Stimulated activated effector memory CD8-positive, alpha-beta T cell treated with anti-CD3 and anti-CD28 coated beads, Interleukin-12 subunit alpha, Interleukin-12 subunit beta, amount 100 ng/mL, for 72 hours (primary cell): ENCODE measurements around the gene PLPPR3.

ENCODE experiments used
- ATAC-seq: fragments of 150-1000 bp; cut with Tn5 transposase; 2 replicates; pipeline ENCODE4 v1.10.0; 2021
- DNase-seq, 2 donors: peaks; one replicate each; pipeline ENCODE4 v3.0.0; 2021 to 2022; ENCODE audit warnings: low spot score in 2 of 2
- H3K27ac Mint-ChIP-seq: one replicate; pipeline ENCODE4 v1.8.0; 2022; ENCODE audit warnings: mild to moderate bottlenecking, mixed read lengths
- H3K36me3 Mint-ChIP-seq: one replicate; pipeline ENCODE4 v1.8.0; 2022; ENCODE audit warnings: mild to moderate bottlenecking, mixed read lengths
- H3K4me1 Mint-ChIP-seq: one replicate; pipeline ENCODE4 v1.8.0; 2022; ENCODE audit warnings: mixed read lengths
- H3K4me3 Mint-ChIP-seq: one replicate; pipeline ENCODE4 v1.8.0; 2022; ENCODE audit warnings: mild to moderate bottlenecking, mixed read lengths
- H3K9me3 Mint-ChIP-seq: one replicate; pipeline ENCODE4 v1.8.0; 2022; ENCODE audit warnings: mixed read lengths

The PLPPR3 gene

DNA sequence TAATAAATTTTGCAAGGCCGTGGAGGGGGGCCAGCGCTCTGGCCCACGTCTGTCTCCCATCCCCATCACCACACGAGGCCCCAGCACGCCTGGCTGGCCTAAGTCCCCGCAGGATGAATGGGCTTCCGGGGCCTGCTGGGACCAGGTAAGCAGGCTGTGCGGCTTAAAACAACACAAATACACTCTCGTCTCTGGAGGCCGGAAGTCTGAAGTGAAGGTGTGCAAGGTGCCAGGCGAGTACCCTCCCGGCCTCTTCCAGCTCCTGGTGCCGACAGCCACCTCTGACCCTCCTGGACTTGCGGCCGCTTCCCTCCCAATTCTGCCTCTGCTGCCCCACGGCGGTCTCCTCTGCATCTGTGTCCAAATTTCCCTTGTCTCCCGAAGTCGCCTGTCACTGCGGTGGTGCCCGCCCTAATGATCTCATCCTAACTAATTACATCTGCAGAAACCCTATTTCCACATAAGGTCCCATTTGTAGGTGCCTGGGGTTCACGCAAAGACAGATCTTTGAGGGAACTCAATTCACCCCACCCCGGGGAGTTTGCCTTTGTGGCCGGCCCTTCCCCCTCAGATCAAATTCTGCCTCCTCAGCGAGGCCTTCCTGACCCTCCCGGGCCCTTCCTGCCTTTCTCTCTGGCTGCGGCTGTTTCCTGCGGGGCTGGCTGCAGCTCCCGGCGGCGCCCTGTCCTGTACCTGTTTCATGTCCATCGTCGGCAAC is 32.6 kb downstream of the PLPPR3 start:
- H3K4me3 Mint-ChIP-seq, result no peak overlapping the region

GRCh38 chr19:788686-788982 is 33.1 kb downstream of the PLPPR3 start:
- Mint-ChIP-seq H3K36me3 (no peaks in the 10 kb centered on the region), H3K4me1 (no peaks in the 10 kb centered on the region), H3K4me3 (no peak overlapping the region), H3K27ac (no peak overlapping the region), H3K9me3 (no peaks in the 10 kb centered on the region)
- DNase-seq (no peak), ATAC-seq (no peak)

More for the DNA sequence above, 32.6 kb downstream of the PLPPR3 start:
- no peaks in the 10 kb centered on the region for H3K36me3 Mint-ChIP-seq
- DNase-seq, result no peak
- H3K4me1 Mint-ChIP-seq, result no peaks in the 10 kb centered on the region
- no peak overlapping the region for H3K27ac Mint-ChIP-seq
- no peaks in the 10 kb centered on the region for H3K9me3 Mint-ChIP-seq
- ATAC-seq, result no peak

- no peak for DNase-seq
- Mint-ChIP-seq H3K36me3 (no peaks in the 10 kb centered on the region), H3K27ac (no peak overlapping the region), H3K9me3 (no peaks in the 10 kb centered on the region), H3K4me1 (no peaks in the 10 kb centered on the region), H3K4me3 (no peak overlapping the region)
- ATAC-seq, result no peak
These were observed 34.2 kb downstream of the PLPPR3 start for GRCh38 chr19:787536-787935.

- H3K36me3 Mint-ChIP-seq, result no peaks in the 10 kb centered on the region
- no peak overlapping the region for H3K4me3 Mint-ChIP-seq
- DNase-seq (no peak), ATAC-seq (no peak)
- no peaks in the 10 kb centered on the region for H3K9me3 Mint-ChIP-seq
- no peaks in the 10 kb centered on the region for H3K4me1 Mint-ChIP-seq
- no peak overlapping the region for H3K27ac Mint-ChIP-seq
These were observed 37.2 kb downstream of the PLPPR3 start for GRCh38 chr19:784541-784940.

GRCh38 chr19:782878-783668 is 38.7 kb downstream of the PLPPR3 start:
- no peak overlapping the region for H3K27ac Mint-ChIP-seq
- H3K4me3 Mint-ChIP-seq, result no peak overlapping the region
- H3K36me3 Mint-ChIP-seq, result no peaks in the 10 kb centered on the region
- ATAC-seq (no peak), DNase-seq (no peak)
- H3K4me1 Mint-ChIP-seq, result no peaks in the 10 kb centered on the region
- no peaks in the 10 kb centered on the region for H3K9me3 Mint-ChIP-seq

DNA sequence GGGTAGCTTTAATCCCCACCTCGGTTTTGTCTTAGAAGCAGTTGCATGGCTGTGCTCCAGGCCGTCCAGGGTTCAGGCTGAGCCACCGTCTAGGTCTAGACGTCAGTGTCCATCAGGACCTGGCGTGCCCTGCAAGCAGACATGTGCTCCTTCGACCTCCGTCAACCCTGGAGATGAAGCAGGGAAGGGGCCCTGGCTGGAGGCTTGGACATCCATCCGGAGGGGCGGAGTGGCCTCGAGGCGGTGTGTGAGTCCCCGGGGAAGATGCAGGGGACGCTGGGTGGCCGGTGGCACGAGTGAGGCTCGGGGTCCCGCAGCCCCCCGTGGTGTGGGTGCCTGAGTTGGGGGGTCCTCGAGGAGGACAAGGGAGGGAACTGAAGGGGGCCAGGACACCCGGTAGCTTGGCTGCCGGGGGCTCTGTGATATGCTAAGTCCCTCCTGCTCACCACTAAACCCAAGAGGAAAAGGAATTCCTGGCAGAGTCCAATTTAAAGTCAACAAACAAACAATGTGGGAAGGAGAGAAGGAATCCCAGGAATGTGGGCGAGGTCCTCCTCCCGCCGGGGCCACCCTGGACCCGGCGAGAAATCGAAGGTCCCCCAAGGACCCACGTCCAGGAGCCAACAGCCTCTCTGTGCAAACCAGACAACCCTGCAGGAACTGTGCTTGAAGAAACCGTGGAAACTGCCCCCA is 39.4 kb downstream of the PLPPR3 start:
- Mint-ChIP-seq H3K27ac (no peak overlapping the region), H3K9me3 (no peaks in the 10 kb centered on the region), H3K36me3 (no peaks in the 10 kb centered on the region), H3K4me1 (no peaks in the 10 kb centered on the region), H3K4me3 (no peak overlapping the region)
- DNase-seq (no peak), ATAC-seq (no peak)

- Mint-ChIP-seq H3K36me3 (no peaks in the 10 kb centered on the region), H3K4me1 (no peaks in the 10 kb centered on the region), H3K27ac (no peak overlapping the region), H3K4me3 (no peak overlapping the region), H3K9me3 (no peaks in the 10 kb centered on the region)
- ATAC-seq, result no peak
- DNase-seq, result no peak
These were observed 40.0 kb downstream of the PLPPR3 start for GRCh38 chr19:781800-782184.

DNA sequence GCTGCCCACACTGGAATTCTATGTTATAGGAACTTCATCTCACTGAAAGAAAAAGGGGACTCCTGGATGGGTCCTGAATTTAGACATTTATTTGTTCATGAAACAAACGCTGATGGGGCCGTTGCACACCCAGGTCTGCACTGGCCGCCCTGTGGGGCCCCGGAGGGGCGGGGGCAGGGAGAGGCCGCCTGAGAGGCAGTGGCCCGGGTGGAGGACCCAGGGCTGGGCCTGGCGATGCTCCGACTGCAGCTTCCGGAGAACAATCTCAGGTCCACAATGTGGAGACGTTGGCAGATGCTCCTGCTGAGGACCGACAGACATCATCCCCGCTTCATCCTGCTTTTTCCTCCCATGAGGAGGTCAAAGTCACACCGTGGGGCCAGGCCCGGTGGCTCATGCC is 40.8 kb downstream of the PLPPR3 start:
- no peaks in the 10 kb centered on the region for H3K9me3 Mint-ChIP-seq
- H3K27ac Mint-ChIP-seq, result no peak overlapping the region
- no peaks in the 10 kb centered on the region for H3K36me3 Mint-ChIP-seq
- ATAC-seq (no peak), DNase-seq (no peak)
- no peaks in the 10 kb centered on the region for H3K4me1 Mint-ChIP-seq
- no peak overlapping the region for H3K4me3 Mint-ChIP-seq

- H3K27ac Mint-ChIP-seq, result no peak overlapping the region
- no peaks in the 10 kb centered on the region for H3K4me1 Mint-ChIP-seq
- no peaks in the 10 kb centered on the region for H3K36me3 Mint-ChIP-seq
- ATAC-seq (no peak), DNase-seq (no peak)
- no peak overlapping the region for H3K4me3 Mint-ChIP-seq
- H3K9me3 Mint-ChIP-seq, result no peaks in the 10 kb centered on the region
These were observed 42.7 kb downstream of the PLPPR3 start for GRCh38 chr19:778910-779653.

DNA sequence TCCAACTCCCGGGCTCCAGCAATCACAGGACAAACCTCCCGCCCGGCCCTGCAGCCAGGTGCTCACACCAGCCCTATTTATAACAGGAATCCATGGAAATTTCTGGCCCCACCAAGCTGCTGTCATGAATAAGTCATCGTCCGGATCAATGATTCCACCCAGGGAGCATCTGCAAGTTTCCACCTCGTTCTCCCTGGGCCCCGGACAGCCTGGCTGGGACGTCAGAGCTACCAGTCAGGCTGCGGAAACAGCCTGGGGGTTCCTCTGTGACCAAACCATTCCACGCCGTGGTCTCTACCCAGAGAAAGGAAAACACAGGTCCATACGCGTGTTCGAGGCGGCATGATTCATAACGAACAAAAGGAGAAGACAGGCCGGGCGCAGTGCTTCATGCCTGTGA is 45.2 kb downstream of the PLPPR3 start:
- DNase-seq, result no peak
- ATAC-seq, result no peak
- Mint-ChIP-seq H3K4me1 (no peaks in the 10 kb centered on the region), H3K4me3 (no peak overlapping the region), H3K36me3 (no peaks in the 10 kb centered on the region), H3K9me3 (no peaks in the 10 kb centered on the region), H3K27ac (no peak overlapping the region)

DNA sequence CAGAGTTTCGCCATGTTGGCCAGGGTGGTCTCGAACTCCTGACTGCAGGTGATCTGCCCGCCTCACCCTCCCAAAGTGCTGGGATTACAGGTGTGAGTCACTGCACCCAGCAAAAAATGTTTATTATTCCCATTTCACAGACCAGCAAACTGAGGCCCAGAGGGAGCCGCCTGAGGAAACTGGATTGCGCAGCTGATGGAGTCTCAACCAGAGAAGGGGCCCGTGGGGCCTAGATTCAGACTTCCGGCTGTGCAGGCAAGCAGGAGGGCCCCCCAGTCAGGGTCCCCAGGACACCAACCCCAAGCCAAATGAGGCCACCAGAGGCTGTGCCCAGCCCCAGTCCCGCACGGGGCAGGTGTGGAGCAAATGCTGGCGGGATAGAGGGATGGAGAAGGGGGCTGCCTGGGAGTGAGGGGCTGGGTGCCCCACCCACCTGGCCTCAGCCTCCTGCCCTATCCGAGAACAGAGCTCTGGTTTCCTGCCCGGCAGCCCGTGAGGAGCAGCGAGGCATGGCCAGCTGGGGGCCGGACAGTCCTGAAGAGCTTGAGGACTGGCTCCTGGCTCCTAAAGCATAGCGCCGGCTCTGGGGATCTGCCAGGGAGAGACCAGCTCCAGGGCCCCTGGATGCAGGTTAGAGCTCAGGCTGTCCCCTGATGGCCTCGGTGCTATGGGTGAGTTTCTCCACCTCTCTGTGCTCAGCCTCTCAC is 48.9 kb downstream of the PLPPR3 start:
- no peak overlapping the region for H3K4me3 Mint-ChIP-seq
- H3K9me3 Mint-ChIP-seq, result no peaks in the 10 kb centered on the region
- DNase-seq, result no peak
- no peak overlapping the region for H3K27ac Mint-ChIP-seq
- no peaks in the 10 kb centered on the region for H3K4me1 Mint-ChIP-seq
- H3K36me3 Mint-ChIP-seq, result no peaks in the 10 kb centered on the region
- no peak for ATAC-seq

GRCh38 chr19:772063-772462 is 49.7 kb downstream of the PLPPR3 start:
- ATAC-seq, result no peak
- Mint-ChIP-seq H3K4me1 (no peaks in the 10 kb centered on the region), H3K36me3 (no peaks in the 10 kb centered on the region), H3K27ac (no peak overlapping the region), H3K4me3 (no peak overlapping the region), H3K9me3 (no peaks in the 10 kb centered on the region)
- no peak for DNase-seq

DNA sequence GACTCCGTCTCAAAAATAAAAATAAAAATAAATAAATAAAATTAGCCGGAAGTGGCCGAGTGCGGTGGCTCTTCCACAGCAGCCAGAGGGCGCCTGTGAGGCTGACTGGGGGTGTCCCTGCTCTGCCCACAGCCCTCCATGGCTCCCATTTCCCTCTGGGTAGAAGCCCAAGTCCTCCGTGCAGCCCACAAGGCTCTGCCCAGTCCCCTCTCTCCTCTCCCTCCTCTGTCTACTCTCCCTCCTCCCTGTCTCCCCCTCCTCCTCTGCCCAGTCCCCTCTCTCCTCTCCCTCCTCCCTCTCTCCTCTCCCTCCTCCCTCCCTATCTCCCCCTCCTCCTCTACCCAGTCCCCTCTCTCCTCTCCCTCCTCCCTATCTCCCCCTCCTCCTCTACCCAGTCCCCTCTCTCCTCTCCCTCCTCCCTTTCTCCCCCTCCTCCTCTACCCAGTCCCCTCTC is 50.4 kb downstream of the PLPPR3 start:
- Mint-ChIP-seq H3K4me3 (no peak overlapping the region), H3K4me1 (no peaks in the 10 kb centered on the region), H3K27ac (no peak overlapping the region), H3K9me3 (no peaks in the 10 kb centered on the region), H3K36me3 (no peaks in the 10 kb centered on the region)
- ATAC-seq, result peak; percentile 68
- no peak for DNase-seq

DNA sequence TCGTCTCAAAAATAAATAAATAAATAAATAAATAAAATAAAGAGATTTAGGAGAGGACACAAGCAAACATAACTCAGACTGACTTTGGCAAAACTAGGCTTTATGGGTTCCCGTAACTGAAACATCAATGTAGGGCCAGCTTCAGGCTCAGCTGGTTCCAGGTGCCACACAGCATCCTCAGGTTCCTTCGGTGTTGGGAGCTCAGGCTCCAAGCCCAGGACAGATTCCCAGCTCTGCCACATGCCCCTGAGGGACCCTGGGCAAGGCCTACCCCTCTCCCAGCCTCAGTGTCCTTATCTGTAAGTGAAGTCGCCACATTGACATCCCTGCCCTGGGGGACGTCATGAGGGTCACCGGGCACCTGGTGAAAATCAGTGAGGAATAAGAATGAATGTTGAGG is 52.1 kb downstream of the PLPPR3 start:
- Mint-ChIP-seq H3K4me1 (no peaks in the 10 kb centered on the region), H3K27ac (no peak overlapping the region), H3K36me3 (no peaks in the 10 kb centered on the region), H3K9me3 (no peaks in the 10 kb centered on the region), H3K4me3 (no peak overlapping the region)
- ATAC-seq (no peak), DNase-seq (no peak)

GRCh38 chr19:768424-768823 is 53.3 kb downstream of the PLPPR3 start:
- Mint-ChIP-seq H3K4me3 (no peak overlapping the region), H3K36me3 (no peaks in the 10 kb centered on the region), H3K4me1 (no peaks in the 10 kb centered on the region), H3K27ac (no peak overlapping the region), H3K9me3 (no peaks in the 10 kb centered on the region)
- ATAC-seq, result no peak
- DNase-seq, result no peak
